HL-60/S4 treated with retinoic acid at 250 ng/mL for 4 days and 3 days (cell line): ENCODE measurements around the gene AGAP6.
"Not testable (repeated sequence)": the region's sequence is repeated elsewhere in the genome, so short reads cannot be mapped to it uniquely, and the experiment has no call there.

ENCODE experiments used
- in situ Hi-C: fragments of 300-500 bp; cut with MboI; formaldehyde crosslinking; loops from 2 replicates; pipeline ENCODE4 v1.7.0; 2022; ENCODE audit warnings: low sequenced_read_pairs

Gene AGAP6

DNA sequence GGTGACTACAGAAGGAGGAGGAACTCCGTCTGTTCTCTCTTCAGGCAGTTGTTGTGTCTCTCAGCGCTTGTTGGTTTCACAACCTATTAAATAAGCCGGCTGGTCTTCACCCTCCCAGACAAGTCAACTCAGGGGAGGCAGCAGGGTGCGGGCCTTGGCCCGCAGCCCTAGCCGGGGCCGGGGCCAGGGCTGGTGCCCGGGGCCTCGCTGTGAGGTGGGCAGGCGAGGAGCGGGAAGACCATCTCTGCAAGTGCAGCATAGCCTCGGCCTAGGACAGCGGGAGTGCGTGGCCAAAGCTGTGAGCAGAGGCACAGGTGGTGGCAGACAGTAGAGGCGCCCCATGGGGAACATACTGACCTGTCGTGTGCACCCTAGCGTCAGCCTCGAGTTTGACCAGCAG is at the start of gene AGAP6:
AGAP6 (plus strand) TSS at position 31 of the 400 bp plus-strand sequence; CDS start at position 341, 310 bp downstream.
- in situ Hi-C loops = not testable (repeated sequence)

DNA sequence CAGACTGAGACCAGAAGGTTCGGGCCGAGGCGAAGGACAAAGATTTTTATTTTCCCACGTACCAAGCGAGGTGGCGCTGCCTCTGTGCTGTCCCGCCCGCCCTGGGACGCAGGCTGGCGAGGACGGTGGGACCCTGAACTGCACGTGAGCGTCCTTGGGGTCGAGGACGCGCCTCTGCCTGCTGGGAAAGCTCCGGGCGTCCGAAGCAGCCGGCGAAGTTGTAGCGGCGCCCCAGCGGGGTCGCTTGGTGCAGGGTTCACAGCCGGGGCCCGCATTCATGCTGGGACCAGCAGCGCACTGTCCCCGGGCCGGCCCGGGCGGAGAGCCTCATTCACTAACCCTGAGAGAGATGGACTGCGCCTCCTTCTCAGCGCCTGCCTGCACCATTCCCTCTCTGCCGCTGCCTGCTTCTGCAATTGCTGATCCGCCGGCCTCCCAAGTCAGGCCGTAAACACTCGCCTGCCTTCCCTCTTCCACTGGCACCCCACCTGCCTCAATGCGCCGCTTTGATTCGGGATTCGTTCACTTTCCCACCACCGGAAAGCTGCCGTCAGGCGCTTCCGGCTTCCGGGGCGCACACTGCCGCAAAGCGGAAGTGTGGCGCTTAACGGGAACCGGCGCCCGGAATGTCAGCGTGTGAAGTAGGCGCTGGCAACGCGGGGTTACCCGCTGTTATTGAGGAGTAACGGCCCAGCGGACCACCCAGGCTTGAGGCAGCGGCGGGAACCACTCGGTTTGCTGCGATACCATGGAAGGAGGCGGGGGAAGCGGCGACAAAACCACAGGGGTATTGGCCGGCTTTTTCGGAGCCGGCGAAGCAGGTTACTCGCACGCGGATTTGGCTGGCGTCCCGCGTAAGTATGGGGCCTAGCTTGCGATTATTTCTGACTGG is 46.5 kb upstream of the AGAP6 start, which contains the start of the genes PARG and TIMM23B:
PARG (minus strand) TSS at position 581 of the 892 bp plus-strand sequence; CDS start at position 279, 302 bp downstream.
TIMM23B (plus strand) TSS at position 607 of the 892 bp plus-strand sequence; CDS start at position 749, 142 bp downstream.
- in situ Hi-C loops = not testable (repeated sequence)

DNA sequence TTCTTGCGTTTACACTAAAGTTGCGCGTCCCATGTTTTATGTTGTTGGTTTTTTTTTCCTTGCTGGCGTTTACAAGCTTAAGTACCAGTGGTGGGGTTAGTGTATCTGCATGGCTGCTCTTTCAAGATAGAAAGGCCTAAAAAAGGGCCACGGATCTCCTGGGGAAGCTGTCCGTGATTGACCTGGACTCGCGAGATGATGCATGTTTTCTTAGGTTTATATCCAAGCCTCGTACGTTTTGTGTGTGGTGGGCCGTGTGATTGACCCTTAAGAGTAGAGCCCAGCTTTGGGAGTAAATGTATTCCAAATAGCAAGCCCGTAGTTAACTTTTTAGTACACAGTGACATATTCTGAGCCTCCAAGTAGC is 45.9 kb upstream of the AGAP6 start:
- in situ Hi-C loops = not testable (repeated sequence)

DNA sequence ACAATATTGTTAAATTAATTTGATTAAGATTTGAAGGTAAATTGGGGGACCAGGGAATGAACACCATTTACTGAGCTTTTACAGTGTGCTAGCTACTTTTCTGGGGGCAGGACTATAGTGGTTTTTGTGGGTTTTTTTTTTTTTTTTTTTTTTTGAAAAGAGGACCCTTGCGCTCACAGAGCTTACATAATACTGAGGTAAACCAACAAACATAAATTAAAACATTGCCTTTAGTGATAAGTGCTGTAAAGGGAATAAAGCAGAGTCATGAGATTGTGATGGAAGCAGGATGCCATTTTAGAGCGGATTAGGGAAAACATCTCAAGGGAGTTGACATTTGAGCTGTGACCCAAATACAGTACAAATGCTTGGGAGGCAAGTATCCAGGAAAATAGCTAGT is 44.6 kb upstream of the AGAP6 start:
- in situ Hi-C loops = not testable (repeated sequence)

DNA sequence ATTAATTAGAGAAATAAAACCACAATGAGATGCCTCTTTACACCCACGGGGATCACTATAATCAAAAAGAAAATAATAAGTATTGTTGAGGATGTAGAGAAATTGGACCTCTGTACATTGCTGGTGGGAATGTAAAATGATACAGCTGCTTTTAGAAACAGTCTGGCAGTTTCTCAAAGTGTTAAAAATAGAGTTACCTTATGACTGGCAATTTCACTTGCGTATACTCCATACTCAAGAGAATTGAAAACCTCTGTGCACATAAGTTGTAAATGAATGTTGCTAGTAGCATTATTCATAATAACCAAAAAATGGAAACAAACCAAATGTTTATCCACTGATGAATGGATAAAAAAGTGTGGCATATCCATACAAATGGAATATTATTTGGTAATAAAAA is 40.1 kb upstream of the AGAP6 start:
- in situ Hi-C loops = not testable (repeated sequence)

DNA sequence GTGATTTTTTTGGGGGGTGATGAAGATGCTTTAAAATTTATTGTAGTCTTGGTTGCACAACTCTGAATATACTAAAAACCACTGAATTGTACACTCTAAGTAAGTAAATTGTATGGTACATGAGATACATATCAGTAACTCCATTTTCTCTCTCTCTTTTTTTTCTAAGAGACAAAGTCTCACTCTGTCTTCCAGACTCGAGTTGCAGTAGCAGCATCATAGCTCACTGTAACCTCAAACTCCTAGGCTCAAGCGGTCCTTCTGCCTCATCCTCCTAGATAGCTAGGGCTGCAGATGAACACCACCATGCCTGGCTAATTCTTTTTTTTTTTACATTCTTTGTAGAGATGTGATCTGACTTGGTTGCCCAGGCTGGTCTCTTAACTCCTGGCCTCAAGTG is 39.5 kb upstream of the AGAP6 start:
- in situ Hi-C loops = not testable (repeated sequence)

DNA sequence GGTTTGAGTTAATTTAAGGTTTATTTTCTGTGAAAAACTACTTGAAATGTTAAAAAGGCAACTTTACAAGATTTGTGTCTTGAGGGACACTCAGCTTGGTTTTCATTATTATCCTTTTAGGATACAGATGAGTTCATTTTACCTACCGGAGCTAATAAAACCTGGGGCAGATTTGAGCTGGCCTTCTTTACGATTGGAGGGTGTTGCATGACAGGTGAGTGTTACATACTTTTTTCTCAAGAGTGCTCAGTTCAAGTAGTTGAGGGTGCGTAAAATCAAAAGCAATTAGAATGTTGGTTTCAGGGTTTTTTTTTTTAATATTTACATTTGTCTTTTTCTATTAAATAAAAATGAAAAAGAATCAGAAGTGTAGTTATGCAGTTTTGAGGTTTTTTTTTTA is 36.2 kb upstream of the AGAP6 start:
- in situ Hi-C loops = not testable (repeated sequence)

DNA sequence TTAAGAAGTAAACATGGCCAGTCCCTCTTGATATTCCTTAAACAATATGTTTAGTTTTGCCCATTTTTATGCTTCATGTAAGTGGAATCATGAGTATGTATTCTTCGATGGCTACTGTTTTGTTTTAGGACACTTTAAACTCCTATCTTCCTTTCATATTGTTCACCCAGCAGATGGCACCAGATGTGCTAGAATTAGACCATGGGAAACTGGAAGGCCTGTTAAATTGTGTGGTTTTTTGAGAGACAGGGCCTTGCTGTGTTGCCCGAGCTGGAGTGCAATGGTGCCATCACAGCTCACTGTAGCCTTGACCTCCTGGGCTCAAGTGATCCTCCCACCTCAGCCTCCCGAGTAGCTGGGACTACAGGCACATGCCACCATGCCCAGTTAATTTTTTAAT is 35.1 kb upstream of the AGAP6 start:
- in situ Hi-C loops = not testable (repeated sequence)

DNA sequence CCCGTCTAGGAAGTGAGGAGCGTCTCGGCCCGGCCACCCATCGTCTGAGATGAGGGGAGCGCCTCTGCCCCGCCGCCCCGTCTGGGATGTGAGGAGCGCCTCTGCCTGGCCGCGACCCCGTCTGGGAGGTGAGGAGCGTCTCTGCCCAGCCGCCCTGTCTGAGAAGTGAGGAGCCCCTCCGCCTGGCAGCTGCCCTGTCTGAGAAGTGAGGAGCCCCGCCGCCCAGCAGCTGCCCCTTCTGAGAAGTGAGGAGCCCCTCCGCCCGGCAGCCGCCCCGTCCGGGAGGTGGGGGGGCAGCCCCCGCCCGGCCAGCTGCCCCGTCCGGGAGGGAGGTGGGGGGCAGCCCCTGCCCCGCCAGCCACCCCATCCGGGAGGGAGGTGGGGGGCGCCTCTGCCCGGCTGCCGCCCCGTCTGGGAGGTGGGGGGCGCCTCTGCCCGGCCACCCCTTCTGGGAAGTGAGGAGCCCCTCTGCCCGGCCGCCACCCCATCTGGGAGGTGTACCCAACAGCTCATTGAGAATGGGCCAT is 17.8 kb upstream of the AGAP6 start:
- in situ Hi-C loops = not testable (repeated sequence)

DNA sequence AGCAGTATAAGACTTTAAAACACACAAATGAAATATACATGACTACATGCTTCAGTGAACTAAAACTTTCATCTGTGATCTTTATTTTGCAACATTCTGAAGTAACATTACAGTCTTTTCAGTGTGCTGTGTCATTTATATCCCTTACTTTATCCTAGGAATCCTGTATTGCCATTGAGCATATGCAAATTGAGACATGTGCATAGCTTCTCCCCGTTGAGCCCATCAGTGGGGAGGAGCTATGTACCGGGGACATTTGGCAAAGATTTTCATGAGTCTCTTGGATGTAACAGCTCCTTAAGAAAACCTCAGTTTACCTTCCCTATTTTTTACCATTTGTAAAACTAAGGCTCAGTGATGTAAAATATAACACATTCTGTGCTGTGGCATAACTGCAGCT is 16.7 kb upstream of the AGAP6 start:
- in situ Hi-C loops = not testable (repeated sequence)

DNA sequence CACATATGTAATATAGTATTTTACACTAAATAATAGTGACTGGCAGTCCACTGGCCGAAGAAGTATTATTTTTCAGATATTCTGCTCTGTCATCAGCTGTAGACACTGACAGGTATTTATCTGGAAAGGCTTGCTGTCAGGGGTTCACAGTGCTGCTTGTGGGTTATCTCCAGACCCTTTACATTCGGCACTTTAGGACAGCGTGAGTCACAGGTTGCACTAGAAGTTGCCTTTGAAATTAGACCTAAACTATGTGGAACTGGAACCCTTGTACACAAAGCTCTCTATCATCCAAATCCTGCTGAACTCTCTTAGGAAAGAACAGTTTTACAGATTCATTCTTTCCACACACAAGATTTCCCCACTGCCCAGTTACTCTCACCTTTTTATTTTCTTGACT is 16.1 kb upstream of the AGAP6 start:
- in situ Hi-C loops = not testable (repeated sequence)

DNA sequence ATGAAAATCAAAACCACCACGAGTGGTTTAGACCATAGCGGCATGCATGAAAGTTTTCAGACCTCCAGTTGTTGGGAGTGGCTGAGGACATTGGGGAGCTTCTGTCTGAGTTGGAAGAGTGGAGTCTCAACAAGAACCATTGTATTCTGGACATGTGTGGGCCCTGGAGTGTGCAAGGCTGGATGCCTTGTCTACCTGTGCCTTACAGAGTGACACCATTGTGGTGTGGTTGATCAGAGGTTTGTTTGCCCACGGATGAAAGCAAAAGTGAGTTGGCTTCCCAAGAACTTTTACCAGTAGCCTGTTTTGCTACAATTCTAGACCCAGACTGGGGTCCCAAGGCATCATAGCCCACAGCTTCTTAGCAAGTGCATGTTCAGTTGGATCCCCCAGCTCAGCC is 10.4 kb upstream of the AGAP6 start:
- in situ Hi-C loops = not testable (repeated sequence)

DNA sequence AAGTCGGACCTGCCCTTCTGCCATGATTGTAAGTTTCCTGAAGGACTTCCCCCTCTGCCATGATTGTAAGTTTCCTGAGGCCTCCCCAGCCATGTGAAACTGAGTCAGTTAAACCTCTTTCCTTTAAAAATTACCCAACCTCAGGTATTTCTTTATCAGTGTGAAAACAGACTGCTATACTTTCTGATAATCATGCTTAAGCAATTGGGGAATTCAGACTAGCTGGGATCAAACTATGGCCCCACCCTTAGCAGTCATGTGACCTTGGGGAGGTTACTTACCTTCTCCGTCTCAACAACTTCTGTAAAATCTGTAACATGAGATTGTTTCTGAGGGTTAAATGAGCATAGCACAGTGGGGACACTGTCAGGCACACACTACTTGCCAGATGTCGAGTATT is 999 bp upstream of the AGAP6 start:
- in situ Hi-C loops = not testable (repeated sequence)

DNA sequence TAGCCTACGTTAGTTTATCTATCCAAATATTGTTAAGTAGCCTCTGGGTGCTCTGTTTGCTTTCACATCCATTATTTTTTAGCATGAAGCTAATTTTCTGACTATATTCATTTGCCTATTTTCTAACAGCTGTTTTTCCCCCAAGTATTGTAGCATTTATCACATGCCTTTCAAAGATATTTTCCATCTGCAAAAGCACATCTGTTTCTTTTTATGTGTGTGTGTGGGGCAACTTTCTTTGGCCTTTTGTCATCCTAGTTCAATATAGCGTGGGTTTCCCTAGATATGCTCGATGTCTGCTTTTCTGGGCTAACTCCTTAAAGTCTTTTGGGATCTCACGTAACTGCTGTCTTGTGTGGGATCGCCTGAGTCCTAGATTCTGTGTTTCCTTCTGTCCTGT is 7.1 kb downstream of the AGAP6 start:
- in situ Hi-C loops = not testable (repeated sequence)

DNA sequence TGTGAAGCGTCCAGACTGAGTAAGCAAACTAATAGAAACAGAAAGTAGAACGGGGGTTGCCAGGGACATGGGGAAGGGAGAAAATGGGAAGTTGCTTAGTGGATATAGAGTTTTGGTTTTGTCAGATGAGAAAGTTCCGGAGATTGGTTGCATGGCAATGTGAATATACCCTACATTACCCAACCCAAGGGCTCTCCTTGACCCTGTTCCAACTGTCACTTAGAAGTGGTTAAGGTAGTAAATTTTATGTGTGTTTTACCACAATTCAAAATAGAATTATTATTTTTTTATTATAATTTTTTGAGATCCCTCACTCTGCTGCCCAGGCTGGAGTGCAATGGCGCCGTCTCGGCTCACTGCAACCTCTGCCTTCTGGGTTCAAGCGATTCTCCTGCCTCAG is 25.8 kb downstream of the AGAP6 start:
- in situ Hi-C loops = not testable (repeated sequence)

DNA sequence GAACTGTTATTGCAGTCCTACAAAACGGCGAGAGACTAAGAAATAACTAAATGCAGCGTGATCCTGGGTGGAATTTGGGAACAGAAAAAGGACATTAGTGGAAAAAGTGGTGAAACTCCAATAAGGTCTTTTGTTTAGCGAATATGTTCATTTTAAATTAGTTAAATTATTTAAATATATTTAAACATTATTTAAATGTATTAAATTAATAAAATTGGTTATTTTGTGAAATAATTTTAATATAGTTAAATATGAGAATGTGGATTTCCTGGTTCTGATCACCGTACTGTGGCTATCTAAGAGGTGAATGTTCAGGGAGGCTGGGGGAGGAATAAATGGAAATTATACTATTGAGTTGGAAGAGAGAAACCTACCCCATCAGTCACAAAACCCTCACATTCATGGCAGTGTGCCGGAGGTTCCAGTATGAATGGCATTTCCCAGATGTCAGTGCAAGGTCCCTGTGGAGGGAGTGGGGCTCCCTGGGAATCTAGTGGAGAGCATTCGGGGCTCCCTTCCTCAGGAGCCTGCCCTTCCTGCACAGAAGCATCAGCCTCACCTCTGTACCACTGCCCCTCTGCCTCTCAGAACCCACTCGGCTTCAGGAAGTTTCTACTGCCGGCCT is 27.5 kb downstream of the AGAP6 start:
- in situ Hi-C loops = not testable (repeated sequence)

DNA sequence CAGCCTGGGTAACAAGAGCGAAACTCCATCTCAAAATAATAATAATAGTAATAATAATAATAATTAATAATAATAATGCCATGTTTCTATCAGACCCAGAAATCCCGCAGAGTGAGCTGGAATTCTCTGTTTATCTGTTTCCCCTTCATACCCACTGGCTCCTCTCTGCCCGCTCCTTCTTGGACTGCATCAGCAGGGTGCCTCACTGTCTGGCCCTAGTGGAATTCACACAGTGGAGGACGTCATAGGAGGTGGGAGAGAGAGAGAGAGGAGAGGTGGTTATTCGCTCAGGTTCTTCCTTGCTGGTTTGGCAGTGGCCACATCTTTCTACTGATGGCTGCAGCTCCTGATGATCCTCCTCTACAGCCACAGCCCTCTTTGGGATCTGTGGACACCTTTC is 28.7 kb downstream of the AGAP6 start:
- in situ Hi-C loops = not testable (repeated sequence)

DNA sequence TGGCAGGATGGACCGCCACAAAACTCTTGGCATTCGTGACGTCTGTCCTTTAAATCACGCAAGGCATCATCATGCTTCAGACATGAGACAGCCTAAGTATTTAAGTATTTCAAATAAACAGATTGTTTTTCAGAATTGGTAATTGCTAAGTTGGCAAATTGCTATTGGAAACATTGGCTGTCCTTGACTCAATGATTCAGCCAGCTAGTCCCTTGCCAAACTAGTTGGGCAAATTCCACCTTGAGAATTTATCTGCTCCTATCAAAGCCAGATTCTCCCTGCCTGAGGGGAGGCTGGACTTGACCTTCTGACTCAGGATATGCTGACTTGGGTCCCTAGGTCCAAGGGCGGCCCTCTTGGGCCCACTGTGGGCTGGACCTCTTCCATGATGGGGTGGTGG is 29.4 kb downstream of the AGAP6 start:
- in situ Hi-C loops = not testable (repeated sequence)

DNA sequence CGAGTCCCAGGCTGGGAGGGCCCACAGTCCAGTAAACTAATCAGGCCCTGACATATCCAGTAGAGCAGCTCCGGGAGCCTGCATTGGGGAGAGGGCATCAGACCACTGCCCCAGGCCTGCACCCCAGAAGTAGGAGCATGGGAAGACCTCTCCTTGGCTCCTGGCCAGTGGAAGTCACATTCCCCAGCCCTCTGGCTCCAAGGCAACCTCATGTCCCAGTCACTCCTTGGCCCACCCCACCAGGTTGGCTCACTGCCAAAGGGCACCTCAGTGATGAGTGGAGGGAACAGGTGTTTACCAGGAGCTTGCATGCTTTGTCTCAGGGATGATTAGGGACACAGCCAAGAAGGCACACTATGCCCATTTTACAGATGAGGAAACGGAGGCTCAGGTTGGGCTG is 31.1 kb downstream of the AGAP6 start:
- in situ Hi-C loops = not testable (repeated sequence)

DNA sequence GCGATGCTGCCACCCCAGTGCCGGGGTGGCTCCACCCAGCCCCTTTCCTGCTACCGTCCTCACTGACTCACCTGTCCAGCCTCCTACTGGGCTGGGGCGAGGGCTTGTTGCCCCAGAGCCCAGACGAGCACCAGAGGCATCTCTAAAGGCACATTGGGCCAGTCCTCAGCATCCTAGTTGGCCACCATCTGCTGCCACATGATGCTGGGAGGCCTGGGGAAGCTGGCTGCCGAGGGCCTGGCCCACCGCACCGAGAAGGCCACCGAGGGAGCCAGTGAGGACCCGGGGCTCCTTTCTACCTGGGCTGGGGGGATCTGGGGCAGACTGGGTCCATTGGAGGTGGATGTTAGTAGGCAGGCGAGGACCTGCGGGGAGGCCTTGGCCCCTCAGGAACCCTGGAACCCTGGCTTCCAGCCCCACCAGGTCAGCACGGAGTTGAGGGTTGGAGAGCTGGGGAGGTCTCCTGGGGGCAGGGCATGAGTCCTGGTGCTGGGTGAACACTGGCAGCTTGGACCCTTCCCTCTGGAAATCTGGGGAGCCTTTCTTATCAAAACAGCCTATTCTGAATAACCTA is 32.3 kb downstream of the AGAP6 start:
- in situ Hi-C loops = not testable (repeated sequence)

DNA sequence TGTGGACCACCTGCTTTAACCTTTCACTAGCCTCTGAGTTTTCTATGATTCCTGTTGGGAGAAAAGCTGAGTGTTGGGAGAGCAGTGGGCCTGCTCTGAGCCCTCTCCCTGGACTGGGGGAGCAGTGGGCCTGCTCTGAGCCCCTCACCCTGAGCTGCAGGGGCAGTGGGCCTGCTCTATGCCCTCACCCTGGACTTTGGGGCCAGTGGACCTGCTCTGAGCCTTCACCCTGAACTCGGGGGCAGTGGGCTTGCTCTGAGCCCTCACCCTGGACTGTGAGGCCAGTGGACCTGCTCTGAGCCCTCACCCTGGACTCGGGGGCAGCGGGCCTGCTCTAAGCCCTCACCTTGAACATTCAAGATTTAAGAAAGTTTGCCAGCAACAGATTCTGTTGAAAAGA is 33.4 kb downstream of the AGAP6 start:
- in situ Hi-C loops = no loop called here
